BJ (cell line): ENCODE data around the gene USF2. TPM values are rescaled to one million over a fixed set of nuclear protein-coding genes. Genes with fewer than 3 reads are reported as not detected.

ENCODE experiments used
- CTCF ChIA-PET: fragments of 350-600 bp; formaldehyde crosslinking; extraction: SDS; loops from one replicate; lab custom pipeline; 2021; ENCODE audit warnings: antibody characterized with exemption, inconsistent platforms; lab: Yijun Ruan, JAX
- POLR2A ChIA-PET: fragments of 300-600 bp; sonication (Branson Sonifier 250); formaldehyde crosslinking; extraction: SDS; loops from one replicate; lab custom pipeline; 2021; ENCODE audit warnings: antibody characterized with exemption; lab: Charles Lee
- DNase-seq: peaks from one replicate; pipeline ENCODE4 v3.0.0-alpha.2; 2011; ENCODE audit warnings: low read depth
- H3K27me3 ChIP-seq: 2 replicates; pipeline ENCODE4 v1.6.0; 2011; ENCODE audit warnings: low read length; ENCODE audit not compliant: control insufficient read depth, insufficient read depth
- H3K36me3 ChIP-seq: 2 replicates; pipeline ENCODE4 v1.5.1; 2011; ENCODE audit warnings: low read length; ENCODE audit not compliant: control insufficient read depth, insufficient read depth
- H3K4me3 ChIP-seq: 2 replicates; pipeline ENCODE4 v1.5.1; 2011; ENCODE audit warnings: low read depth, mild to moderate bottlenecking, control low read depth, low read length
- CTCF ChIP-seq: IDR thresholded peaks from 2 replicates; pipeline ENCODE4 v1.5.1; 2011; ENCODE audit warnings: low read depth, mild to moderate bottlenecking, control low read depth, inconsistent platforms, low read length, moderate library complexity; ENCODE audit not compliant: insufficient read depth
- polyA plus RNA-seq: library from polyadenylated mRNA; depleted of rRNA; stranded (reverse); fragments of >200 nt; gene quantifications from 2 replicates; pipeline ENCODE4 v1.2.3, GENCODE V29; 2011

The USF2 gene
- polyA plus RNA-seq, 1 experiment: 80.3 TPM

DNA sequence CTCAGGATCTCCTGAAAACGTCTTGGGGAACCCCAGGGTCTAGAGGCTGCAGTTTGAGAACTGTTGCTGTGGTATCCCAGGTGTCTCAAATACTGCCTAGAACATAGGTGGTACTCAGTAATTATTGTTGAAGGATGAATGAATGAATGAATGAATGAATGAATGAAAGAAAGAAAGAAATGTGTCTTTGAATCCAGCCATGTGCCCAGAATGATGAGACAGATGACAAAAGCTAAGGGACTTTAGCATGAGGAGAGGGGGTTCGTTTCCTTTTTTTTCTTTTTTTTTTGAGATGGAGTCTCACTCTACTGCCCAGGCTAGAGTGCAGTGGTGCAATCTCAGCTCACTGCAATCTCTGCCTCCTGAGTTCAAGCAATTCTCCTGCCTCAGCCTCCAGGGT lies 12.2 kb upstream of the USF2 start:
- CTCF ChIA-PET: no interaction called here
- no peak for TF ChIP-seq CTCF
- H3K36me3 ChIP-seq: no peaks in the 10 kb centered on the region
- POLR2A ChIA-PET: no interaction called here
- H3K27me3 ChIP-seq: peaks cover 6% of the 10 kb centered on the region
- DNase-seq: no peak
- H3K4me3 ChIP-seq: no peak overlapping the region

- TF ChIP-seq CTCF: no peak
- no peaks in the 10 kb centered on the region for H3K36me3 ChIP-seq
- ChIA-PET POLR2A (no interaction called here), CTCF (no interaction called here)
- DNase-seq: no peak
- peaks cover 6% of the 10 kb centered on the region for H3K27me3 ChIP-seq
- H3K4me3 ChIP-seq: no peak overlapping the region
Observed at GRCh38 chr19:35257113-35257461, 11.7 kb upstream of the USF2 start.

- ChIA-PET CTCF (interaction anchor here (1.5 kb wide), 1 partner anchor 125 kb away, joined by 4 read pairs; the partner anchor contains the start of gene LGI4), POLR2A (no interaction called here)
- DNase-seq: no peak
- TF ChIP-seq CTCF: no peak
- H3K36me3 ChIP-seq: no peaks in the 10 kb centered on the region
- no peak overlapping the region for H3K4me3 ChIP-seq
- peaks cover 6% of the 10 kb centered on the region for H3K27me3 ChIP-seq
Observed at GRCh38 chr19:35260694-35261304, 8.0 kb upstream of the USF2 start.

DNA sequence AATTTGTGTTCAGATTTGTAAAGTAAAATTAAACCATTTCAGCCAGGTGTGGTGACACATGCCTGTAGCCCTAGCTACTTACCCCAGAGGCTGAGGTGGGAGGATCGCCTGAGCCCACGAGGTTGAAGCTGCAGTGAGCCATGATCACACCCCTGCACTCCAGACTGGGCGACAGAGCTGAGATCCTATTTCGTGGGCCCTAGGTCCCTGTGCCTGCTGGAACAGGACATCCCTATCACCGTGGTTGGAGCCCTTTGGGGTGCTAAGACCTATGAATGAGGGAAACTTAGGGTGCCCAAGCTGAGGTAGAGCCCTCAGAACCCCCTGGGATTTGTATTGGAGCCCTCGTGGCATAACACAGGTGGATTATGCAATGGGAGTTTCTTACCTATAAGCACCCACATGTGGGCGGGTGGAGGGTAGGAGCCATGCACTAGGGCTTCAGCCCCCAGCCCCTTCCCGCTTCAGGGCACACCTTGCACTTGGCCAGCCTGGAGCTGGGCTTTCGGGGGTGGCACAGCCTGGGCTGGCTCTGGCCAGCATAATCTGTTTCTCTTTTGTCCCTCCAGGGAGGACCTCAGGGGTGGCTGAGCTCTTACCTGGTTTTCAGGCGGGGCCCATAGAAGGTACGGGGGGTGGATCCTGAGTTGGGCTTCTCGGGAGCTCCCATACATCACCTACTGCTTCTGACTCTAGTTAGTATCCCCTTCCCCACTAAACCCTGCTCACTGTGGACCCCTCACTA lies 7.2 kb upstream of the USF2 start:
- Histone ChIP-seq H3K36me3 (peaks cover 1% of the 10 kb centered on the region; the same call in 1 of the 2 replicates), H3K27me3 (peaks cover 6% of the 10 kb centered on the region), H3K4me3 (no peak overlapping the region)
- no peak for TF ChIP-seq CTCF
- ChIA-PET POLR2A (no interaction called here), CTCF (interaction anchor here (1.5 kb wide), 1 partner anchor 126 kb away, joined by 4 read pairs; the partner anchor contains the start of gene LGI4)
- no peak for DNase-seq

DNA sequence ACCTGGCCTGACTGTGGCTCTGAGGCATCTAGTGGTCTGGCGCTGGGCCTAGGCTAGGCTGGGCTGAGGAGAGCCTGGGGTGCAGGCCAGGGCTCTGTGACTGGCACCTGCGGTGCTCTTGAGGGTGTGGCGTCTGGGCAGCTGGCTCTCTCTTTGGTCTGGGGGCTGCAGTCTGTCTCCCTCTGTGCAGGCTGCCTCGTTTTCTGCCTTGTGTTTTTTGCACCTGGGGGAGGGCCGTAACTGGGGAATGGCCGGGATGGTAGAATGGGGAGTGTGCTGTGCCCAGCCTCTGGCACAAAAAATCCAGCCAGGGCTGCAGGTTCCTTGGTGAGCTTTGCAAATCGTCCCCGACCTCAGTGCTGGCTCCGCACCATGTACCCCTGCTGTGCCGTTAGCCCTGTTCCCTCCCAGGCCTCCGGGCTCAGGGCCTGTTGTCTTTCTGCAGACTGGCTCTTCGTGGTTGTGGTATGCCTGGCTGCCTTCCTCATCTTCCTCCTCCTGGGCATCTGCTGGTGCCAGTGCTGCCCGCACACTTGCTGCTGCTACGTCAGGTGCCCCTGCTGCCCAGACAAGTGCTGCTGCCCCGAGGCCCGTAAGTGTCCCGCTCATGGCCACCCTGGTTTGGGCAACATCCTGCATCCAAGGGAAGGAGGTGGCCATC lies 6.5 kb upstream of the USF2 start:
- Histone ChIP-seq H3K4me3 (no peak overlapping the region), H3K27me3 (peaks cover 6% of the 10 kb centered on the region), H3K36me3 (peaks cover 2% of the 10 kb centered on the region; the same call in 1 of the 2 replicates)
- CTCF ChIA-PET: interaction anchor here (1.5 kb wide), 1 partner anchor 127 kb away, joined by 4 read pairs; the partner anchor contains the start of gene LGI4
- TF ChIP-seq CTCF: no peak
- no peak for DNase-seq
- POLR2A ChIA-PET: no interaction called here
